GM12891 (cell line): ENCODE results near the gene ZNF207.

Experiments used
- PAX5 ChIP-seq: IDR thresholded peaks from 2 replicates; pipeline ENCODE4 v1.6.1; 2011; ENCODE audit warnings: low read length, moderate library complexity, mild to moderate bottlenecking; ENCODE audit not compliant: insufficient read depth, severe bottlenecking
- POLR2A ChIP-seq: IDR thresholded peaks from 2 replicates; pipeline ENCODE4 v1.6.1; 2011; ENCODE audit warnings: low read depth, low read length, control low read depth
- POLR2AphosphoS5 ChIP-seq: IDR thresholded peaks from 2 replicates; pipeline ENCODE4 v1.6.1; 2011; ENCODE audit warnings: low read depth, low read length, control low read depth
- POU2F2 ChIP-seq: IDR thresholded peaks from 2 replicates; pipeline ENCODE4 v1.6.1; 2011; ENCODE audit warnings: low read depth, mild to moderate bottlenecking, control low read depth, low read length, moderate library complexity
- SPI1 ChIP-seq: IDR thresholded peaks from 2 replicates; pipeline ENCODE4 v1.6.1; 2011; ENCODE audit warnings: low read depth, low read length, control low read depth
- TAF1 ChIP-seq: IDR thresholded peaks from 2 replicates; pipeline ENCODE4 v1.6.1; 2011; ENCODE audit warnings: low read depth, low read length, control low read depth

DNA sequence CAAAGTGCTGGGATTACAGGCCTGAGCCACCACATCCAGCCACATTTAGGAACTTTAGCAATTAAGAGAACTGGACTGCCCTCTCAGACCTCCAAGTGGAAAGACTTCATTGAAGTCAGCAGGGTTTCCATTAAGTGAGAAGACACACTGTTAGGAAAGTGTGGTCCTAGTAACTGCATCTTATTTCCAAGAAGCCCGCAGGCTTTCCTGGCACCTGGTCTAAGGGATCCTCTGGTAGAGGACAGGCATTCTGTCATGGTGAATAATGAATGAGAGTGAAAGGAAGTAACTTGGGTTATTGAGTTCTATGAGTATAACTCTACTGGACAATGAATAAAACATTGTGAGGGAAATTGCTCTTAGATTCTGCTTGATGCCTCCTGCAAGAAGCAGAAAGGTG lies 22.0 kb upstream of the ZNF207 start:
- TF ChIP-seq POLR2AphosphoS5, result no peak
- no peak for TF ChIP-seq POLR2A
- TF ChIP-seq TAF1, result no peak
- no peak for TF ChIP-seq SPI1
- no peak for TF ChIP-seq PAX5
- no peak for TF ChIP-seq POU2F2
